B cell (primary cell): ENCODE measurements around the gene SLC25A26. TPM values are rescaled to one million over a fixed set of nuclear protein-coding genes. Genes with fewer than 3 reads are reported as not detected.

Experiments
- ATAC-seq: fragments of 200-7000 bp; cut with Tn5 transposase; one replicate; pipeline ENCODE4 v1.10.0; 2021; ENCODE audit warnings: low read depth, mild to moderate bottlenecking, moderate number of reproducible peaks, moderate library complexity
- CTCF ChIA-PET: fragments of 350-600 bp; sonication (Branson Sonifier 250); formaldehyde crosslinking; loops from one replicate; lab custom pipeline; 2021; ENCODE audit warnings: antibody characterized with exemption, inconsistent platforms; lab: Charles Lee
- POLR2A ChIA-PET: fragments of 350-600 bp; sonication (Branson Sonifier 250); formaldehyde crosslinking; loops from one replicate; lab custom pipeline; 2021; ENCODE audit warnings: antibody characterized with exemption; lab: Charles Lee
- DNase-seq: peaks from one replicate; pipeline ENCODE4 v3.0.0; 2013
- H2AFZ ChIP-seq: 2 replicates; pipeline ENCODE4 v1.6.1; 2012; ENCODE audit warnings: mild to moderate bottlenecking, low read depth, low read length; ENCODE audit not compliant: insufficient read depth, poor library complexity, severe bottlenecking
- H3K27ac ChIP-seq, 2 donors: 1 replicate in 1 of 2; 2 replicates in 1 of 2; pipeline ENCODE4 v1.5.1; 2012 to 2013; ENCODE audit warnings: low read length in 2 of 2, mild to moderate bottlenecking in 2 of 2, moderate library complexity in 1 of 2
- H3K27me3 ChIP-seq, 4 experiments: fragments of 200-600 bp in 1 of 4; sonication (generic) in 1 of 4; replicated peaks in 1 of 4; 1 replicate in 2 of 4; 2 replicates in 2 of 4; pipeline versions ENCODE4 v1.6.1 to v1.7.0; 2013 to 2016; ENCODE audit warnings: low read length in 3 of 4, mild to moderate bottlenecking in 2 of 4, mixed read lengths in 1 of 4, moderate library complexity in 1 of 4; ENCODE audit not compliant: insufficient read depth in 4 of 4, control insufficient read depth in 3 of 4; ENCODE audit errors: control extremely low read depth in 1 of 4
- H3K36me3 ChIP-seq, 2 experiments: replicated peaks in 1 of 2; 1 replicate in 1 of 2; 2 replicates in 1 of 2; pipeline versions ENCODE4 v1.6.1 to v1.7.1; 2013; ENCODE audit warnings: low read length in 1 of 2; ENCODE audit not compliant: insufficient read depth in 2 of 2, control insufficient read depth in 1 of 2; ENCODE audit errors: control extremely low read depth in 1 of 2, extremely low read depth in 1 of 2
- H3K4me1 ChIP-seq, 2 donors: fragments of 200-600 bp in 1 of 2; sonication (generic) in 1 of 2; 1 replicate in 1 of 2; 2 replicates in 1 of 2; pipeline versions ENCODE4 v1.5.1 to v1.6.1; 2013 to 2017; ENCODE audit warnings: low read length in 2 of 2; ENCODE audit not compliant: control insufficient read depth in 2 of 2, insufficient read depth in 2 of 2
- H3K4me2 ChIP-seq: replicated peaks from 2 replicates; pipeline ENCODE3; 2012; ENCODE audit warnings: mild to moderate bottlenecking, low read depth, low read length; ENCODE audit not compliant: poor library complexity, severe bottlenecking
- H3K4me3 ChIP-seq, 5 experiments: fragments of 200-600 bp in 1 of 5; sonication (generic) in 1 of 5; 1 replicate in 3 of 5; 2 replicates in 2 of 5; pipeline versions ENCODE4 v1.5.1 to v1.7.0; 2011 to 2016; ENCODE audit warnings: low read length in 4 of 5, mild to moderate bottlenecking in 4 of 5, low read depth in 2 of 5, control low read depth in 1 of 5, moderate library complexity in 1 of 5; ENCODE audit not compliant: insufficient read depth in 1 of 5; ENCODE audit errors: control extremely low read depth in 1 of 5, extremely low read depth in 1 of 5
- H3K79me2 ChIP-seq: fragments of 200-600 bp; sonication (generic); one replicate; pipeline ENCODE4 v1.6.0; 2016; ENCODE audit warnings: low read length; ENCODE audit not compliant: control insufficient read depth, insufficient read depth
- H3K9ac ChIP-seq: fragments of 200-600 bp; sonication (generic); 2 replicates; pipeline ENCODE4 v1.6.1; 2017; ENCODE audit warnings: mild to moderate bottlenecking, low read length, moderate library complexity
- H3K9me3 ChIP-seq, 3 donors: one replicate each; pipeline versions ENCODE4 v1.6.1 to v1.7.1; 2013; ENCODE audit warnings: low read length in 2 of 3; ENCODE audit not compliant: control insufficient read depth in 2 of 3, insufficient read depth in 1 of 3; ENCODE audit errors: control extremely low read depth in 1 of 3
- H4K20me1 ChIP-seq: 2 replicates; pipeline ENCODE4 v1.6.0; 2012; ENCODE audit warnings: mild to moderate bottlenecking, low read length; ENCODE audit not compliant: insufficient read depth, control insufficient read depth, poor library complexity, severe bottlenecking
- H3K27ac Mint-ChIP-seq: one replicate; pipeline ENCODE4 v1.8.0; 2021; ENCODE audit warnings: mixed read lengths
- H3K27me3 Mint-ChIP-seq: one replicate; pipeline ENCODE4 v1.8.0; 2021; ENCODE audit warnings: mixed read lengths
- H3K4me1 Mint-ChIP-seq: one replicate; pipeline ENCODE4 v1.8.0; 2021; ENCODE audit warnings: mixed read lengths
- H3K4me3 Mint-ChIP-seq: one replicate; pipeline ENCODE4 v1.8.0; 2021; ENCODE audit warnings: mixed read lengths
- H3K9me3 Mint-ChIP-seq: one replicate; pipeline ENCODE4 v1.8.0; 2022; ENCODE audit warnings: mixed read lengths; ENCODE audit not compliant: insufficient read depth
- EZH2 ChIP-seq: IDR thresholded peaks from 2 replicates; pipeline ENCODE4 v1.6.1; 2012; ENCODE audit warnings: borderline replicate concordance, low read depth, mild to moderate bottlenecking, moderate library complexity, low read length; ENCODE audit not compliant: insufficient read depth, poor library complexity, severe bottlenecking
- WGBS: methylation state at CpG from one replicate; pipeline ENCODE4 v1.1.5; 2013; ENCODE audit warnings: missing lambda C conversion rate; ENCODE audit not compliant: insufficient coverage; 5-methylcytosine and 5-hydroxymethylcytosine counted together
- intact Hi-C: fragments of 100-400 bp; cut with micrococcal nuclease; formaldehyde crosslinking; loops from one replicate; pipeline ENCODE4 v1.10.0; 2022
- polyA plus RNA-seq: library from polyadenylated mRNA; depleted of rRNA; stranded (reverse); fragments of >200 nt; gene quantifications from 2 replicates; pipeline ENCODE4 v1.2.3, GENCODE V29; 2012
- total RNA-seq, 2 donors: library from RNA; stranded (reverse); fragments of 120-200 nt in 1 of 2; gene quantifications; 1 replicate in 1 of 2; 2 replicates in 1 of 2; pipeline versions ENCODE4 v1.2.3 to v1.2.4, GENCODE V29; 2013 to 2022
- TF ChIP-seq, protein P1 (sequence below): fragments of 200-600 bp; IDR thresholded peaks from one replicate; pipeline ENCODE4 v1.8.0; 2022; ENCODE audit warnings: antibody characterized with exemption, mild to moderate bottlenecking

SLC25A26 gene
- total and polyA plus RNA-seq, 2 donors (not counting 1 experiment from before 2014, with no cell fraction given) = 22.3 to 23.8 TPM

DNA sequence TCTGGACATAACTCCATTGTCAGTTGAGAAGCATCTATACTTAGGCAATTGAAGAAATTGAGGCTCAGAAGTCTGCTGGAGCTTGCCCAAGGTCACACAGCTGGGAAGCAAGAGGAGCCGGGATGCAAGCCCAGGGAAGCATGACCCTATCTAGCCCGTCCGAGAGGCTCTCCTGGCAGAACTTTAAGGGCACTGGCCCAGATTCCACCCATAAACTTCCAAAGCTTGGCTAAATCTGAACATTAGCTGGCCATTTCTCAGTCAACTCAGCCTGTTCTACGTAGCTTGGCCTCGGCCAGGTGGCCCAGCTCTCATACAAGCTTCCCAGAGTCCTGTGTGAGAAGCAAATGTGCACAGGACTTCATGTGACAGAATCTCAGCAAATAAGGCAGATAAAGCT, 204.2 kb downstream of the SLC25A26 start:
- Histone ChIP-seq H3K9me3 (peaks cover 0 to 14% (median 8%) of the 10 kb centered on the region in 3 donors), H3K36me3 (peaks cover 0 to 2% of the 10 kb centered on the region in 2 experiments), H2AFZ (no peak overlapping the region), H3K27me3 (no peaks in the 10 kb centered on the region), H3K4me3 (no peak overlapping the region), H3K27ac (no peak overlapping the region), H4K20me1 (no peaks in the 10 kb centered on the region), H3K79me2 (no peaks in the 10 kb centered on the region), H3K4me1 (no peaks in the 10 kb centered on the region), H3K9ac (no peak overlapping the region), H3K4me2 (no peak overlapping the region)
- ChIA-PET CTCF (interaction anchor here (1.7 kb wide), 1 partner anchor 17 kb away, joined by 5 read pairs; no protein-coding TSS in a partner anchor), POLR2A (no interaction called here)
- no peak overlapping the region for H3K4me3 Mint-ChIP-seq
- H3K27me3 Mint-ChIP-seq = no peaks in the 10 kb centered on the region
- H3K9me3 Mint-ChIP-seq = peaks cover 7% of the 10 kb centered on the region
- no peaks in the 10 kb centered on the region for H3K4me1 Mint-ChIP-seq
- DNase-seq (no peak), ATAC-seq (no peak)
- TF ChIP-seq, protein P1, sequence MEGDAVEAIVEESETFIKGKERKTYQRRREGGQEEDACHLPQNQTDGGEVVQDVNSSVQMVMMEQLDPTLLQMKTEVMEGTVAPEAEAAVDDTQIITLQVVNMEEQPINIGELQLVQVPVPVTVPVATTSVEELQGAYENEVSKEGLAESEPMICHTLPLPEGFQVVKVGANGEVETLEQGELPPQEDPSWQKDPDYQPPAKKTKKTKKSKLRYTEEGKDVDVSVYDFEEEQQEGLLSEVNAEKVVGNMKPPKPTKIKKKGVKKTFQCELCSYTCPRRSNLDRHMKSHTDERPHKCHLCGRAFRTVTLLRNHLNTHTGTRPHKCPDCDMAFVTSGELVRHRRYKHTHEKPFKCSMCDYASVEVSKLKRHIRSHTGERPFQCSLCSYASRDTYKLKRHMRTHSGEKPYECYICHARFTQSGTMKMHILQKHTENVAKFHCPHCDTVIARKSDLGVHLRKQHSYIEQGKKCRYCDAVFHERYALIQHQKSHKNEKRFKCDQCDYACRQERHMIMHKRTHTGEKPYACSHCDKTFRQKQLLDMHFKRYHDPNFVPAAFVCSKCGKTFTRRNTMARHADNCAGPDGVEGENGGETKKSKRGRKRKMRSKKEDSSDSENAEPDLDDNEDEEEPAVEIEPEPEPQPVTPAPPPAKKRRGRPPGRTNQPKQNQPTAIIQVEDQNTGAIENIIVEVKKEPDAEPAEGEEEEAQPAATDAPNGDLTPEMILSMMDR = no peak
- TF ChIP-seq EZH2 = no peak
- intact Hi-C loops = no loop called here
- H3K27ac Mint-ChIP-seq = no peak overlapping the region
- WGBS = 99% methylated on average over 5 of the region's 5 CpGs

DNA sequence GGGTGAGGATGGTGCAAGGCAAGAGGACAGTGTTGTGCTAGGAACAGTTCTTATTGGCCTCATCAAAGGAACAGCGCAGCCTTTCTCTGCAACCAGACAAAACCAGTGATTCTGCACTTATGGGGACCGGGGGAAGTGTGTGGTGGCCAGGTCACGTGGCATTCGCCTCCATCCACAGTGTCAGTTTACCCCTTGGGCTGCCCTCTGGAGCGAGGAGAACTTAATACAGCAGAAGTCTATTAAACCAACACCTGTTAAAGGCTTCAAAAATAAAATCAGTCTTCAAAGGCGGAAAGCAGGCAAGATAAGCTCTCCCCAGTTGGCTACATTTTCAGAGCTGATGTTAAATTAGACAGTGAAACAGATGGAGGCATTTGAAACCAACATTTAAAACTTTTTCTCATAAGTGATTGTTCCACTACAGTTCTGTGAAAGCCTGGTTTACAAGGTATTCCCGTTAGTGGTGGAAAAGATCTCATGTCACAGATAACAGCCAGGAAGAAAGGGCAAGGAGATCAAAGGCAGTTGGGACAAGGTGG, 204.8 kb downstream of the SLC25A26 start:
- Mint-ChIP-seq H3K4me1 (no peaks in the 10 kb centered on the region), H3K27me3 (no peaks in the 10 kb centered on the region), H3K27ac (no peak overlapping the region), H3K4me3 (no peak overlapping the region), H3K9me3 (peaks cover 3% of the 10 kb centered on the region)
- H3K79me2 ChIP-seq = no peaks in the 10 kb centered on the region
- H3K36me3 ChIP-seq = no peaks in the 10 kb centered on the region
- intact Hi-C loops = no loop called here
- no peaks in the 10 kb centered on the region for H4K20me1 ChIP-seq
- H3K4me1 ChIP-seq = no peaks in the 10 kb centered on the region
- H3K9ac ChIP-seq = no peak overlapping the region
- no peak overlapping the region for H3K4me3 ChIP-seq
- ATAC-seq (no peak), DNase-seq (no peak)
- POLR2A ChIA-PET = no interaction called here
- H3K27me3 ChIP-seq = no peaks in the 10 kb centered on the region
- TF ChIP-seq, protein P1 = no peak
- no peak for TF ChIP-seq EZH2
- H3K27ac ChIP-seq = no peak overlapping the region
- no peak overlapping the region for H3K4me2 ChIP-seq
- CTCF ChIA-PET = interaction anchor here (1.7 kb wide), 1 partner anchor 18 kb away, joined by 5 read pairs; no protein-coding TSS in a partner anchor
- no peak overlapping the region for H2AFZ ChIP-seq
- peaks cover 0 to 14% (median 8%) of the 10 kb centered on the region in 3 donors for H3K9me3 ChIP-seq
- WGBS = 92% methylated on average over 3 of the region's 7 CpGs
